Measurements from ENCODE around the gene FAM114A1.

GRCh38 chr4:38949411-38950051 lies 81.9 kb downstream of the FAM114A1 start:
- no peak for TF ChIP-seq EP300 (conservative IDR thresholded peaks at IDR 0.05; ENCODE audit: poor library complexity, severe bottlenecking)
- TF ChIP-seq RAD21 (conservative IDR thresholded peaks at IDR 0.05), result no peak
- no peak for TF ChIP-seq CTCF (IDR thresholded peaks at IDR 0.05; ENCODE audit: poor library complexity, severe bottlenecking)
- no peak for TF ChIP-seq REST (IDR thresholded peaks at IDR 0.05; ENCODE audit: borderline replicate concordance)
- TF ChIP-seq MXI1 (conservative IDR thresholded peaks at IDR 0.05; ENCODE audit: poor library complexity, severe bottlenecking), result no peak
- no peak for TF ChIP-seq EZH2 (IDR thresholded peaks at IDR 0.05; ENCODE audit: borderline replicate concordance, insufficient read depth, low read length, poor library complexity, severe bottlenecking)
- no peak for TF ChIP-seq POLR2AphosphoS5 (IDR thresholded peaks at IDR 0.05)
- no peak for TF ChIP-seq TAF1 (IDR thresholded peaks at IDR 0.05; ENCODE audit: low read depth)
- no peak for TF ChIP-seq SMC3 (conservative IDR thresholded peaks at IDR 0.05; ENCODE audit: poor library complexity)
